Measurements from ENCODE around the gene ABCC2.

GRCh38 chr10:99827936-99828335 is 45.5 kb downstream of the ABCC2 start:
- TF ChIP-seq CTCF (conservative IDR thresholded peaks at IDR 0.05; ENCODE audit: low read length) = no peak
- no peak for TF ChIP-seq EZH2phosphoT487 (IDR thresholded peaks at IDR 0.05; ENCODE audit: borderline replicate concordance)

Data from Loucy (cell line).